DND-41 (cell line): Measurements from ENCODE around the gene ENO2.

ENCODE experiments used
- CTCF ChIP-seq: IDR thresholded peaks from 2 replicates; pipeline ENCODE4 v1.5.1; 2012; ENCODE audit warnings: borderline replicate concordance, low read length, moderate library complexity, mild to moderate bottlenecking; ENCODE audit not compliant: poor library complexity, severe bottlenecking; ENCODE audit errors: extremely low read depth
- EZH2 ChIP-seq: IDR thresholded peaks from 3 replicates; pipeline ENCODE4 v1.6.1; 2012; ENCODE audit warnings: borderline replicate concordance, low read depth, mild to moderate bottlenecking, moderate library complexity, low read length, inconsistent platforms; ENCODE audit not compliant: severe bottlenecking

DNA sequence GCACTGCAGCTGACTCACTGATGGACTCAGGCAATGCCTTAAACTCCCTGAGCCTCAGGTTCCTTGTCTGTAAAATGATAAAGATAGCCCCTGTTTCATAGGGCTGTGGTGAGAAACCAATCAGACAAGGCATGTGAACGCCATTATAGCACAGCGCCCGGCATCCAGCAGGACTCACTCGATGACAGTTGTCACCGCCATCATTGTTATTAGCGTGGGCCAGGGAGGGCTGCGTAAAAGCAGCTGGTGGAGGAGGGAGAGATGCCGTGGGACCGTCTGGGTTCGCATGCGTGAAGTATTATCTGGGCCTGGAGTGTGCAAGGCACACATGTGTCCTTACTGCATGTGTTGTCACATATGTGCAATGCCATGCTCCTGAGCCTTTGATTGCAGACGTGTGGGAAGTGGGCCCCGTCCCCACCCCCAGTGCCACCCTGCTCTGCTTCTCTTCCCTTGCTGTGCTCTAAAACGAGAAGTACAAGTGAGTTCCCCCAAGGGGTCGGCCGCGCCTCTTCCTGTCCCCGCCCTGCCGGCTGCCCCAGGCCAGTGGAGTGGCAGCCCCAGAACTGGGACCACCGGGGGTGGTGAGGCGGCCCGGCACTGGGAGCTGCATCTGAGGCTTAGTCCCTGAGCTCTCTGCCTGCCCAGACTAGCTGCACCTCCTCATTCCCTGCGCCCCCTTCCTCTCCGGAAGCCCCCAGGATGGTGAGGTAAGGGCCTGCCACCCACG lies 36.6 kb downstream of the ENO2 start, which contains the start of gene PTPN6:
- TF ChIP-seq CTCF (no peak), EZH2 (no peak)
